ENCODE results near the gene SPRR3.

Gene SPRR3

GRCh38 chr1:153001382-153001781 lies at the start of gene SPRR3:
SPRR3 (plus strand) TSS chr1:153001749; CDS start chr1:153003021, 1,272 bp downstream.
- peak within 1 kb of the TSS; percentile 77 for H3K27ac ChIP-seq
- DNase-seq (ENCODE audit: low read depth, low spot score): no peak

- peak overlapping the region; percentile 88 for H3K27ac ChIP-seq
- peak; percentile 72 for DNase-seq (ENCODE audit: low read depth, low spot score)
Measured at GRCh38 chr1:152953761-152954160, 47.8 kb upstream of the SPRR3 start.

GRCh38 chr1:152954436-152954835 lies 47.1 kb upstream of the SPRR3 start:
- peak overlapping the region; percentile 88 for H3K27ac ChIP-seq
- peak; percentile 56 for DNase-seq (ENCODE audit: low read depth, low spot score)

- H3K27ac ChIP-seq: no peak overlapping the region
- DNase-seq (ENCODE audit: low read depth, low spot score): no peak
Measured at GRCh38 chr1:152957561-152957960, 44.0 kb upstream of the SPRR3 start.

- no peak overlapping the region for H3K27ac ChIP-seq
Measured at GRCh38 chr1:152959273-152959672, 42.3 kb upstream of the SPRR3 start.

GRCh38 chr1:152959801-152960451 lies 41.6 kb upstream of the SPRR3 start:
- no peak for DNase-seq (ENCODE audit: low read depth, low spot score)
- peak overlapping the region; percentile 20 for H3K27ac ChIP-seq

More at GRCh38 chr1:152959273-152959672, 42.3 kb upstream of the SPRR3 start:
- DNase-seq (ENCODE audit: low read depth, low spot score): no peak

GRCh38 chr1:152960452-152961044 lies 41.0 kb upstream of the SPRR3 start:
- DNase-seq (ENCODE audit: low read depth, low spot score): no peak
- H3K27ac ChIP-seq: peak overlapping the region; percentile 20

GRCh38 chr1:152961226-152961891 lies 40.2 kb upstream of the SPRR3 start:
- H3K27ac ChIP-seq: no peak overlapping the region
- no peak for DNase-seq (ENCODE audit: low read depth, low spot score)

- DNase-seq (ENCODE audit: low read depth, low spot score): no peak
- H3K27ac ChIP-seq: no peak overlapping the region
Measured at GRCh38 chr1:152962876-152963415, 38.6 kb upstream of the SPRR3 start.

- H3K27ac ChIP-seq: no peak overlapping the region
- DNase-seq (ENCODE audit: low read depth, low spot score): no peak
Measured at GRCh38 chr1:152964536-152964935, 37.0 kb upstream of the SPRR3 start.

GRCh38 chr1:152965853-152966252 lies 35.7 kb upstream of the SPRR3 start:
- H3K27ac ChIP-seq: no peak overlapping the region
- no peak for DNase-seq (ENCODE audit: low read depth, low spot score)

- peak; percentile 79 for DNase-seq (ENCODE audit: low read depth, low spot score)
- peak overlapping the region; percentile 67 for H3K27ac ChIP-seq
Measured at GRCh38 chr1:152967201-152967600, 34.3 kb upstream of the SPRR3 start.

- DNase-seq (ENCODE audit: low read depth, low spot score): no peak
- peak overlapping the region; percentile 67 for H3K27ac ChIP-seq
Measured at GRCh38 chr1:152968248-152968647, 33.3 kb upstream of the SPRR3 start.

GRCh38 chr1:152969036-152969435 lies 32.5 kb upstream of the SPRR3 start:
- peak overlapping the region; percentile 67 for H3K27ac ChIP-seq
- no peak for DNase-seq (ENCODE audit: low read depth, low spot score)

- peak within 1 kb of the TSS; percentile 67 for H3K27ac ChIP-seq
- no peak for DNase-seq (ENCODE audit: low read depth, low spot score)
Measured at GRCh38 chr1:152970495-152970894, 31.1 kb upstream of the SPRR3 start, which contains the start of gene SPRR4. SPRR4 (plus strand) TSS chr1:152970648; CDS start chr1:152971891, 1,243 bp downstream.

GRCh38 chr1:152972196-152972886 lies 29.2 kb upstream of the SPRR3 start:
- H3K27ac ChIP-seq: peak overlapping the region; percentile 72

GRCh38 chr1:152976688-152977087 lies 24.9 kb upstream of the SPRR3 start:
- no peak for DNase-seq (ENCODE audit: low read depth, low spot score)
- no peak overlapping the region for H3K27ac ChIP-seq

More at GRCh38 chr1:152972196-152972886, 29.2 kb upstream of the SPRR3 start:
- peak; percentile 71 for DNase-seq (ENCODE audit: low read depth, low spot score)

GRCh38 chr1:152977614-152978013 lies 23.9 kb upstream of the SPRR3 start:
- no peak for DNase-seq (ENCODE audit: low read depth, low spot score)
- no peak overlapping the region for H3K27ac ChIP-seq

- H3K27ac ChIP-seq: no peak overlapping the region
- no peak for DNase-seq (ENCODE audit: low read depth, low spot score)
Measured at GRCh38 chr1:152980676-152981075, 20.9 kb upstream of the SPRR3 start.

GRCh38 chr1:152981146-152981871 lies 20.2 kb upstream of the SPRR3 start:
- H3K27ac ChIP-seq: no peak overlapping the region
- DNase-seq (ENCODE audit: low read depth, low spot score): no peak

All from epithelial cell of prostate (primary cell).